Ureter (tissue), 1 donor: ENCODE results near the gene CADPS2. TPM values are rescaled to one million over a fixed set of nuclear protein-coding genes. Genes with fewer than 3 reads are reported as not detected.
"Not testable (repeated sequence)": the region's sequence is repeated elsewhere in the genome, so short reads cannot be mapped to it uniquely, and the experiment has no call there.

ENCODE experiments used
- DNase-seq: peaks from one replicate; pipeline ENCODE4 v3.0.0-alpha.2; 2020; ENCODE audit warnings: low spot score
- total RNA-seq: library from RNA; stranded (reverse); gene quantifications from one replicate; pipeline ENCODE4 v1.2.4, GENCODE V29; 2023
- donor health status: DM: yes; HTN: yes; CAD: no.

CADPS2 gene
- total RNA-seq, 1 donor from 2014 or later = 25.8 TPM

DNA sequence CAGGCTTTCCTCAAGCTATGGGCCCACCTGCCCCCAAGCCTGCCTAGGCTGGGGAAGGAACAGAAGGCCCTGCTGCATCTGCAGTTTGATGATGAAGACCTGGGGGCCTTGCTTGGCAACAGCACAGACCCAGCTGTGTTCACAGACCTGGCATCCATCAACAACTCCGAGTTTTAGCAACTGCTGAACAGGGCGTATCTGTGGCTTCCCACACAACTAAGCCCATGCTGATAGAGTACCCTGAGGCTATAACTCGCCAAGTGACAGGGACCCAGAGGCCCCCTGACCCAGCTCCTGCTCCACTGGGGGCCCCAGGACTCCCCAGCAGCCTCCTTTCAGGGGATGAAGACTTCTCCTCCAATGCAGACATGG is 36.3 kb downstream of the CADPS2 start:
- DNase-seq = no peak

DNA sequence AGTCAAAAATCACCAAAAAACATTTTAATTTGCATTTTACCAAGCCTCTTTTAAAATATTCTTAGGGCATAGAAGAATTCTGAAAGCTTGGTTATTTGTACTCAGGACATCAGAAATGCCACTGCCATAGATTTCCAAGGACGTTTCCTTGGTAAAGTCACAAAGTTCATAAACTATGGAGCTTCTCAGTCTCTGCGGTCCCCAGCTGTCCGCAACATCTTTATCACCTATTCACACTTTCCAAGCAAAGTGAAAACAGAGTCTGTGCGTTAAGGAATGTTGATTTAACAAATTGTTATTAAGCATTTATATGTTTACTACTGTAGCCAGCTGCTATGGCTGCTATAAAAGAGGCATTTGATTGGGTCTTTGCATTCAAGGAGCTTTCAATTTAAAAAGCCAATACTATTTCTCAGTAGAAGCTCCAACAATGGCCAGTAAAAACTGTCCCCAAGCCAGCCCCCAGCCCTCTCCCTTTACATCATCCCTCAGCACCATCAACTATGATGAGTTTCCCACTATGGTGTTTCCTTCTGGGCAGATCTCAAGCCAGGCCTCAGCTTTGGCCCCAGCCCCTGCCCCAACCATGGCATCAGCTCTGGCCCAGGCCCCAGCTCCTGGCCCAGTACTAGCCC is 36.8 kb downstream of the CADPS2 start:
- no peak for DNase-seq

DNA sequence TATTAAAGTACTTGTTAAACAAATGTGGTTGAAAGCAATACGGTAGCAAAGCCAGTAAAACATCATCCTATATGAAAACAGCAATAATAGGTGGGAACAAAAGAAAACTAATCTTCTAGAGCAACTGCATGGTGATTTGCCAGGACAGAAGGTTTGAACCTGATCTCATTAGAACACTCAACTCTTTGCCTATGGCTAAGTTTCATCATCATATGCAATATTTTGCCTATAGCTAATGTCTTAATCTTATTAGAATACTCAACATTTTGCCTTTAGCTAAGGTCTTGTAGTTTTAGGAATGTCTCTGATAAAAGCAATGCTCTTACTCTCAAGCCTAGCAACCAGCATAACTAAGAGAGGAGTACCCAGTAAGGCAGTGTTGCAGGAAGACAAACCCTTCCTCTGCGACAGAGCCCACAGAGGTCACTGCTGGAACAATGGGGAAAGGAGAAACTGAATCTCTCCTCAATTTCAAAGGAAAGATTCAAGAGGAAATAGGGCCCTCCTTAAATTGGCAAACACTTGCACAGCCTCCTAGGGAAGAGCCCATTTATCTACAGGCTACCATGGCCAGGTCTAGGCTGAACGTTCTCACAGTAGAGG is 38.3 kb downstream of the CADPS2 start:
- DNase-seq = no peak

DNA sequence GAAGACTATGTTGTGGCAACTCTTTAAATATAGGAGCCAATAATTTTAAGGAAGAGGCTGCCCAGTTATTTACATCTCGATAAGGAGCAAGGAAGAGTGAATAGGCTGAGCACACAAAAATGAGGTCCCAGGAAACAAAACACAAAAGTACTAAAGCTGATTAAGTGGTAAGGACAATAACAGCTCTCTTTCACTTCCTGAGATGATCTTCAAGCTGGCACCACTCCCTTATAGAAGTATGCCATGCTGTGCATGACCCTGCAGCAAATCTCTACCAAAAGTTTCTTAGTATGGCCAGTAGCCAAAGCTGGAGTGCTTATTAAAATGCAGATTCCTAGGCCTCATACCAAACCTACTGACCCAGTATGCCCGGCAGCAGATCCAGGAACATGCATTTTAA is 39.7 kb downstream of the CADPS2 start:
- DNase-seq = no peak

DNA sequence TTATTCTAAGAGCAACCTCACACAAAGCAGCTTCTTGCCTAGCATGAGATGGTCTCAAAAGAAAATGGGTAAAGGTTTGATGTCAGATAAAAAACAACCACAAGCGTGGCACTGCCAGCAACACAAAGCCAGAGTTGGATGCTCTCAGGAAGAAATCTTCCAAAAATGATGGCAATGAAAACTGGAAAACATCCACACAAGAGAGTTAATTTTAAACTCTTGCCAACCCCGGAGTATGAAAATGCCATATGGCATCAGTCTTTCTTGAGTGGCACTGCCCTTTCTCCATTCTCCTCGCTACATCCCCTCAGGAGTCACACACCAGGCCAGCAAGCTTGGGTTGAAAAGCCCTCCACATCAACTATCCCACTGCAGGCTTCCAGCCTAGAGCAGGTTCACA is 41.0 kb downstream of the CADPS2 start:
- DNase-seq = no peak

DNA sequence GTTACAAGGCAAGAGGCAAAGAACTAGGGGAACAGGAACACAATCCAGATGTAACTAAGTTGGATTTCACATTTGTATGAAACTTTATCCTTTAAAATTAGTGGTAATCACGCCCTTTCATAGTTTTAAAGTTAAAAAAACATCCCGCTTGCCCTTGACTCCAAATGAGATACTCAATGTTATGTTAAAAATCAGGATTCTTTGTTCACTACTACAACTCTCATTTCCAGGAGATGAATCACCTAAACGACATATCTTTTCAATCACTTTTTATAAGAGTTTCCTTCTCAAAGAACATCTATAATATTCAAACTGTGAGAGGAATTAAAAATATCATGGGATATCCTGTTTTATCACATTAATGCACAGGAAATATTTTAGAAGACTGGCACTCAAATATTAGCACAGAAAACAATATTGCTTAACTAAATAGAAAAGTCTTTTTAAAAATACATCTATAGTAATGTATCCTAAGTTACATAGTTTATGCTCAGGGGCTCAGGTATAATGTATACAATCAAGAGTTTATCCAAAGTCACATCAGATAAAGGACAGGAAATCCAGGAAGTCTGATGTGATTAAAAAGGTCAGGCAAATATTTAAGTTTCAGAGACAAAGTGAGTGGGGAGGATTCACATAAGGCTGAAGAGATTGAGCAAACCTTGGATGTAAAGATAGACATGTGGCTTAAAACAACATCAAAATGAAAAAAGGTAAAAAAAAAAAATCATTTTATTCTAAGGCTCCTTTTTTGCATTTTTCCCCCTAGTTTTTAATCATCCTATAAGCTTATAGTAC is 41.9 kb downstream of the CADPS2 start:
- DNase-seq = no peak

DNA sequence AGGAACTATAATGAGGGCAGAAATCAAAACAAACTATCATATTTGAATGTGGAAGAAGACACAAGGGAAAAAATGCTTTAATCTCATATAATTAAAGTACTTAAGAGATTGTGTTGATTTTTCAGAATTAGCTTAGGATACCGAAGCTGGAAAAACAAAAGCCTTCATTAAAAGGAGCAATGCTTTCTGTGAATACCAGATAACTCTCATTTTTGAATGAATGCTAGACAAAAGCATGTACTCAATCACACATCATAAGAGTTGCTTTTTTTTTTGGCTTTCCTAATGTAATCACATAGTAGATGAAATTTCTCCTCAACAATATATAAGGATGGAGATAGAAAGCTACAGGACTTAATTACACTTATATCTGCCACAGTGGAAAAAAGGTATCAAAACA is 43.3 kb downstream of the CADPS2 start:
- DNase-seq = no peak

DNA sequence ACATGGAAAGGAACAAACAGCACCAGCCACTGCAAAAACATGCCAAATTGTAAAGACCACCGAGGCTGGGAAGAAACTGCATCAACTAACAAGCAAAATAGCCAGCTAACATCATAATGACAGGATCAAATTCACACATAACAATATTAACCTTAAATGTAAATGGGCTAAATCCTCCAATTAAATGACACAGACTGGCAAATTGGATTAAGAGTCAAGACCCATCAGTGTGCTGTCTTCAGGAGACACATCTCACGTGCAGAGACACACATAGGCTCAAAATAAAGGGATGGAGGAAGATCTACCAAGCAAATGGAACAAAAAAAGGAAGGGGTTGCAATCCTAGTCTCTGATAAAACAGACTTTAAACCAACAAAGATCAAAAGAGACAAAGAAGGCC is 50.0 kb downstream of the CADPS2 start:
- DNase-seq = not testable (repeated sequence)

DNA sequence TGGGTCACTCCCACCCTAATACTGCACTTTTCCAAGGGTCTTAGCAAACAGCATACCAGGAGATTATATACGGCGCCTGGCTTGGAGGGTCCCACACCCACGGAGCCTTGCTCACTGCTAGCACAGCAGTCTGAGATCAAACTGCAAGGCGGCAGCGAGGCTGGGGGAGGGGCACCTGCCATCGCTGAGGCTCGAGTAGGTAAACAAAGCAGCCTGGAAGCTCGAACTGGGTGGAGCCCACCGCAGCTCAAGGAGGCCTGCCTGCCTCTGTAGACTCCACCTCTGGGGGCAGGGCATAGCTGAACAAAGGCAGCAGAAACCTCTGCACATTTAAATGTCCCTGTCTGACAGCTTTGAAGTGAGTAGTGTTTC is 51.7 kb downstream of the CADPS2 start:
- not testable (repeated sequence) for DNase-seq

DNA sequence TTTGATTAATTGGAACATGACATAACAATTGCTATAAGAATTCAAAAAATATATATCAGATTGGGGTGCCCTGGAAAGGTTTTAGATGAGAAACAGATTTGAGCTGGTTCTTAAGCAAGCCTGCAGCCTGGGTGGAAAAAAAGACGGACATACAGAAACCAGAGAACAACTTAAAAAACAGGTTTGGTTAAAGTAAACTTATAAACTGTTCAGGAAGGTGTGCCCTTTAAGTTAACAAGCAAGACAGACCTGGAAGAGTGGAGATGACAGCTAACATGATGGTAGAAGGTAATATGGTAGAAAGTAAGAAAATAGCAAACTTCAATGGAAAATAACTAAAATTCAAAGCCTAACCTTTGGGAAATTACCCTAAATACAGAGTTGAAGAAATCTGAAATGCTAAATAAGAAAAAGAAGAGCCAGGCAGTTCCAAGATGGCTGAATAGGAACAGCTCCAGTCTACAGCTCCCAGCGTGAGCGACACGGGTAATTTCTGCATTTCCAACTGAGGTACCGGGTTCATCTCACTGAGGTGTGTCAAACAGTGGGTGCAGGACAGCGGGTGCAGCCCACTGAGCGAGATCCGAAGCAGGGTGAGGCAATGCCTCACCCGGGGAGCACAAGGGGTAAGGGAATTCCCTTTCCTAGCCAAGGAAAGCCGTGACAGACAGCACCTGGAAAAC is 52.2 kb downstream of the CADPS2 start:
- DNase-seq = no peak

DNA sequence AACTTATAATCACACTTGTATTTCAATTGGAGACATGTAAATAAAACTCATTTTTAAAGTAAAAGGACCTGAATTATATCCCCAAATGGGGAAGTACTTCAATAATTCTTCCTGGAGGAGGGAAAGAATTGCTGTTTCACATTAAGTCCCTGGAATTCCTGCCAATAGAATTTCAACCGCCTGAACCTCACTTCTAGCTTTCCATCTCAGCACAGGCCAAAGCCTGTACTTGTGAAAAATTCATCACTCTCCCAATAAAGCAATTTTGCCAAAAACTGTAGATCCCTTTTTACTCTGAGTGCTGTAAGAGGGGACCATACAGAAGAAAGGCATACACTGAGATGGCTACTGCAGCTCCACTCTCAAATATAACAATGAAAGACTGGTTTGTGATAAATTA is 54.8 kb downstream of the CADPS2 start:
- DNase-seq = no peak

DNA sequence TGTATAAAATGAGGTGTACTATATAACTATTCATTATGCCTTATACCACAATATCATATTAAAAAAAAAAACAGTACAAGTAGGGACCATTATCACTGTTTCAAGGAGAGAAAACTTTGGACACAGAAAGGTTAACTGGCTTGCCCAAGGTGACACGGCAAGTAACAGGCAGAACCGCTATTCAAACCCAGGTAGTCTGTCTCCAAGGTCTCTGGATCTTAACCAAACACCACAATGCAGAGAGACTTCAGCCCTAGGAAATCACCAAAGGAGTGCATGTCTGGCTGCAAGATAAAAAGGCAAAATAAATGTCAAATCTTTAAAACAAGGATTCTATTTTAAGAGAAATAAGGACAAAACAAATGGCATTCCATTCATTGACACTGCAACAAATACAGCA is 56.3 kb downstream of the CADPS2 start:
- DNase-seq = no peak

DNA sequence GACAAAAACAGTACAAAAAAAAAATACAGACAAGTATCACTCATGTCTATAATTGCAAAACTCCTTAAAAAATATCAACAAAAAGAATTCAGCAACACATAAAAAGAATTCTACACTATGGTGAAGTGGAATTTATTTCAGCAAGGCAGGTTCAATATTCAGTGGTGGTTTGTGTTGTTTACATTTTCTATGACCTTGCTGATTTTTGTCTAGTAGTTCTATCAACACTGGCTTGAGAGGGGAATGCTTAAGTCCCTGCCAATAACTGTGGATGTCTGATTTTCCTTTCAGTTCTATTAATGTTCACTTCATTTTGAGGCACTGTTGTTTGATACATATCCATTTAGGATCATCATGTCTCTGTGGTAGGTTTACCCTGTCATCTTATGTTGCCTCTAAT is 58.5 kb downstream of the CADPS2 start:
- DNase-seq = no peak

DNA sequence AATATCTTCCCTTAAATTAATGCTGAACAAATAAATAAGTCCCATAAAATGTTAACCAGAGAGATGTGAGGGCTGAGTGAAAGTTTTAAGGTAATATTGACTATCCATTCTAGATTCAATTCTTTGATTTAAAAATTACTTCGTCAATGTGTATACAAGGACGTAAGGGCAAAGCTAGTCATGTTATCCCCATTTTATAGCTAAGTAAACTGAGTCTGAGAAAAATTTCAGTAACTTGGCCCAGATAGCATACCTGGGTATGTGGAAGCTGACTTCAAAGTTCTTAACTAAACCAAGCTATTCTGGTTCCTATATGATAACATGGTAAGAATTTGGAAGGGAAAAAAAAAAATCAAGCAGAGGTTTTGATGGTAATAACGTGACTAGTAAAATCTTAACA is 72.4 kb downstream of the CADPS2 start:
- no peak for DNase-seq

DNA sequence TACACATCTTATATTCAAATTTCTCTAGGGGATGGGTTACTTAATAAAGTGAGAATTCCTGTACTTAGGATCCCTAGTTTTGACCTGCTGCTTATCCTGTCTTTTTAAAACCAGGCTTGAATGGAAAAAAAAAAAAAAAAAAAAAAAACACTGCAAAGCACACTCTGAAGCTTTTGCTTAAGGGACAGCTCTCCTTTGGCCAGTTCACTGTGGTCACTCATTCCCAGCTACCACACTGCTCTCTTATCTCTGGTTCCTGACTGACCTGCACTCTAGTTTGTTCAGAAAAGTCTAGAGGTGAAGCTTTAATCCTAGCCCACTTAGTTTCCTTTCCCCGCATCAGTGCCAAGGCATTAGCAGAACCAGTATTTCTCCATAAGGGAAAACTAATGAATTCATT is 82.4 kb downstream of the CADPS2 start:
- no peak for DNase-seq

DNA sequence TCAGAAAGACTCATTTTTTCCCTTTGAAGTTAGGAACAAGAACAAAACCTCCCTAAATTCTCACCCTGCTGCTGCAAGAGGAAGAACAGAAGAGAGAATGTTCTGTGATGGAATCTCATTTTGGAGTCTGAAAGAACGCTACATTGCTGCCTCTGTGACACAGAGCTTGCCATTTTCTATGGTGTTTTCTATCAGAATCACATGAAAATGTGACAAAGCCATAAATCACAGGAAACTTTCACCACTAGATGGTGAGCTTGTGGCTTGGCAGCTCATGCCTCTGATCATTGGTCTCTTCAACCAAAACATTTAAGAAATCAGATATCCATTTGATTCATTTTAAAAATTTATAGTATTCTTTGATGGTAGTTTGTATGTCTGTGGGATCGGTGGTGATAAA is 82.9 kb downstream of the CADPS2 start:
- DNase-seq = no peak

DNA sequence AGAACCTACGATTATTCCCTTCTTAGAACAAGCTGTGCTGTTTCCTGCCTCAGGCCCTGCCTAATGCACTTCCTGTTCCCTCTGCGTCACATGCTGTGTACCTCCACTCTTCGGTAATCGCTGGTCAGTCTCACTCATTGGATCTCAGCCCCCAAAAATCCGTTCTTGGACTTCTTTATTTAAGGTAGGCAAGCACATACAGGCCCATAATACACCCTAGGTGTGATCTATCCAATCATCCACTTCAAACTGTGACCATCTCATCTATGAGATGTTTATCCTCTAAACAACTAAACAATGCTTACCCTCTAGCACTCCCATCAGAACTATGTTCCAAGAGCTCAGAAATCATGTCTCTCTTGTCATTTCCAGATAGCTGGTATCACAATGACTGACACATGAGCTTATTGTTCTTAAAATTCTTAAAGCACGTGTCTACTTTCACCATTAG is 83.9 kb downstream of the CADPS2 start:
- DNase-seq = no peak

DNA sequence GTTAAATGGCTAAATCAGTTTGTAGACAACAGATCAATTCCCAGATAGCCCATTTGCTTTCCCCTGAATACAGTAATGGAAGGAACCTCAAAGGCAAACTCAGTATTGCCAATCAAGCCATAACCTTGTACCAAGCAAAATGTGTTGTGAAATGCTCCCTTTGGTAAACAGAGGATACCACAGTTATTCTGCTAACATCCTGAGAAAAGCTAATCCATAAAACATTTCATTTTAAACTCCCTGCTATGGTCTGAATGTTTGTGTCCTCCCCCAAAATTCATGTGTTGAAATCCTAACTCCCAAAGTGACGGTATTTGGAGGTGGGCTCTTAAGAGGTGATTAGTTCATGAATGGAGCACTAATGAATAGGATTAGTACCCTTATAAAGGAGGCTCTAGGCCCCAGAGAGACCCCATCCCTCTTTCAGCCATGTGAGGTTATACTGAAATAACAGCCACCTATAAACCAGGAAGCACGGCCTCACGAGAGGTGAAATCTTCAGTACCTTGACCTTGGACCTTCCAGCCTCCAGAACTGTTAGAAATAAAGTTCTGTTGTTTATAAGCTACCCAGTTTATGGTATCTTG is 94.2 kb downstream of the CADPS2 start:
- DNase-seq = no peak

DNA sequence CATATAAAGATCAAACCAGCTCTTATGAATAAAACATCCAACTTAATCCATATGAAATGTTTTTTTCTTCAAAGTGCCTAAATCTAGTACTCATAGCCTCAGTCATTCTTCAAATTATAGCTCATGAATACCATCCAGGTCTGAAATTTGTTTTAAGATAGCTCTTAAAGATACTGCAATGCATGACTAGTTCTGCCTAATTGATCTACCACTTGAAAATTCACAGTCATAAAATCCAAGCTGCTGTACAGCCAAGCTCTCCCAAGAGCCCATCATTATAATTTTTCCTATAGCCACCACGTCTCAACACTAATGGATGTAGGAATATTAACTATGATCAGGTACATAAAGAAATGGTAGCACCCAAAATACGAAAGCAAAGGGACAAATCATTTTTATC is 95.7 kb downstream of the CADPS2 start:
- no peak for DNase-seq

DNA sequence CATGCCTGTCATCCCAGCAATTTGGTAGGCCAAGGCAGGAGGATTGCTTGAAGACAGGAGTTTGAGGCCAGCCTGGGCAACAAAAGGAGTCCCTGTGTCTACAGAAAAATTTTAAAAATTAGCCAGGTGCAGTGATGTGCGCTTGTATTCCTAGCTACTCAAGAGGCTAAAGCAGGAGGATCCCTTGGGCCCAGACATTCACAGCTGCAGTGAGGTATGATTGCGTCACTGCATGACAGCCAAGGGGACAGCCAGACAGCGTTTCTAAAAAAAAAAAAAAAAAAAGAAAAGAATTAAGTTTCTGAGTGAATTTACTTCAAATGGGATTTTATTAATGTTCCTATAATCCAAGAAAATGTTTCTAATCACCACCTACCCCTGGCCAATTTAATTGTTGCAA is 96.1 kb downstream of the CADPS2 start:
- DNase-seq = no peak

DNA sequence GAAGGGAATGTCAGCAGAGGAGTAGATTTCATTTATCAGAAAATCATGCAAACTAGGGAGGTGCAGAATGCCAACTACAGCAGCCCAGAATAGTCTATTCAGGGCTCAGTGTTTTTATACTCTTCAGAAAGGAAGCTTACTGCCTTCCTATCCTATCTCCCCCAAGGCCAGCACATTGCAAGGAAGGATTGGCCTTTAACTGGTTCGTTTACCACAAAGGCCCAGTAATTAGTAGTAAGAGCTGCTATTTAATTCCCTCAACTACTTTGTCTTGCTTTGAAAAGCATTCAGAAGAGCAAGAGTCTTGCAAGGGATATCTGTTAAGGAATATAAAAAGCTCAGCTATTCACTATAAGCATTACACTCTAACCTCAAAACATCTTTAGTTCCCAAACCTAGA is 97.1 kb downstream of the CADPS2 start:
- DNase-seq = no peak

DNA sequence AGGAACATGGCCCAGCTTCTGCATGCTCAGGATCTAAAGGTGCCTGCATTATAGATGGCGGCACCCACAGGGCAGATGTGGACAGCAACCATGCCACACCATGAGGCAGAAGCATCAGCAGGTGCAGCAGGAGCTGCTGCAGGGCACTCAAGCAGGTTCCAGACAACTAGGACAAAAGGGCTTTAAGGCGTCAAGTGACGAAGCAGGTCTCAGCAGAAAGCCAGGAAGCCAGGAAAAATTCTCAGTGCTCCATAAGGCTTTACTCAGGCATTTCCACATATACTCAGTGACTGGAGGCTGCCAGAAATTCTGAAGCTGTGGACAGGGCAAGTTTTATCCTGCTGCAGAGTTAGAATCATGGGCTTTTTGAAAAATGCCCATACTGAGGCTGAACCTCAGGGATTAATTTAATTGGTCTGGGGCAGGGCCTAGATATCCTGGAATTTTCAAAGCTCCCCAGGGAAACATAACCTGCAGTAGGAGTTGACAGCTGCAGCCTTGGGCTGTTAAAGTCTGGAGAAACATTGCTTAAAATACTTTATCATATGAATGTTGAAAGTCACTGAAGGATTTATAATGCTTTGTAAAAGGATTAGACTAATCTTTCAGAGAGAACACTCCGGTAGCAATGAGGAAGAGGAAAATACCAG is 115.4 kb downstream of the CADPS2 start:
- DNase-seq = no peak
